ENCODE data around the gene MYL6. TPM values are rescaled to one million over a fixed set of nuclear protein-coding genes. Genes with fewer than 3 reads are reported as not detected.
"Not testable (repeated sequence)": the region's sequence is repeated elsewhere in the genome, so short reads cannot be mapped to it uniquely, and the experiment has no call there.

The MYL6 gene
- 1,787 and 1,859 TPM in 2 replicates for total RNA-seq (2014; rRNA removed)
- 6,959 TPM for polyA plus RNA-seq (2012)

GRCh38 chr12:56158029-56158925, at the start of gene MYL6:
TSS of gene MYL6 (plus strand) at chr12:56158359. CDS start at chr12:56158402, 43 bp downstream.
- DNase-seq (ENCODE audit: low read depth) = peak; percentile 98

GRCh38 chr12:56110571-56110970, 47.6 kb upstream of the MYL6 start:
- no peak for DNase-seq (ENCODE audit: low read depth)

- no peak for DNase-seq (ENCODE audit: low read depth)
Observed at GRCh38 chr12:56114084-56114483, 44.1 kb upstream of the MYL6 start.

GRCh38 chr12:56115329-56115728, 42.8 kb upstream of the MYL6 start:
- no peak for DNase-seq (ENCODE audit: low read depth)

- DNase-seq (ENCODE audit: low read depth) = peak; percentile 93
Observed at GRCh38 chr12:56116267-56117081, 41.7 kb upstream of the MYL6 start, which contains the start of gene RPL41. TSS of gene RPL41 (plus strand) at chr12:56116633.

GRCh38 chr12:56117082-56117706, 41.0 kb upstream of the MYL6 start:
- DNase-seq (ENCODE audit: low read depth) = not testable (repeated sequence)

- DNase-seq (ENCODE audit: low read depth) = peak; percentile 99
Observed at GRCh38 chr12:56117778-56118687, 40.1 kb upstream of the MYL6 start, which contains the start of gene ZC3H10. TSS of gene ZC3H10 (plus strand) at chr12:56118266. CDS start at chr12:56120563, 2,297 bp downstream.

GRCh38 chr12:56118688-56119357, 39.3 kb upstream of the MYL6 start:
- DNase-seq (ENCODE audit: low read depth) = no peak

GRCh38 chr12:56119361-56119796, 38.8 kb upstream of the MYL6 start:
- DNase-seq (ENCODE audit: low read depth) = peak; percentile 94

- peak; percentile 70 for DNase-seq (ENCODE audit: low read depth)
Observed at GRCh38 chr12:56120158-56120846, 37.9 kb upstream of the MYL6 start.

GRCh38 chr12:56121204-56121870, 36.8 kb upstream of the MYL6 start:
- DNase-seq (ENCODE audit: low read depth) = no peak

GRCh38 chr12:56122637-56123036, 35.5 kb upstream of the MYL6 start:
- DNase-seq (ENCODE audit: low read depth) = no peak

- DNase-seq (ENCODE audit: low read depth) = no peak
Observed at GRCh38 chr12:56124133-56124532, 34.0 kb upstream of the MYL6 start.

GRCh38 chr12:56126732-56127239, 31.4 kb upstream of the MYL6 start:
- DNase-seq (ENCODE audit: low read depth) = no peak

GRCh38 chr12:56127485-56127887, 30.7 kb upstream of the MYL6 start:
- no peak for DNase-seq (ENCODE audit: low read depth)

- DNase-seq (ENCODE audit: low read depth) = peak; percentile 100
Observed at GRCh38 chr12:56127888-56128669, 30.1 kb upstream of the MYL6 start, which contains the start of gene ESYT1. TSS of gene ESYT1 (plus strand) at chr12:56128267. CDS start at chr12:56128320, 53 bp downstream.

- no peak for DNase-seq (ENCODE audit: low read depth)
Observed at GRCh38 chr12:56128670-56129205, 29.4 kb upstream of the MYL6 start.

Data from LHCN-M2 (cell line).